Brain pericyte (primary cell): Measurements from ENCODE around the gene PIGM.
A peak's percentile ranks its signal among the peaks of the same experiment; 100 is the strongest.

Source experiments
- DNase-seq: peaks from one replicate; pipeline ENCODE4 v3.0.0-alpha.2; 2012; ENCODE audit warnings: low read depth, low spot score

The PIGM gene

GRCh38 chr1:160031365-160032164 lies at the start of gene PIGM:
Gene PIGM (minus strand): TSS chr1:160031990. CDS start chr1:160031739, 251 bp downstream.
- peak; percentile 43 for DNase-seq

GRCh38 chr1:160081261-160081936 lies 49.6 kb upstream of the PIGM start, which contains the start of gene KCNJ9:
Gene KCNJ9 (plus strand): TSS chr1:160081538. CDS start chr1:160084031, 2,493 bp downstream.
- no peak for DNase-seq

GRCh38 chr1:160080381-160081100 lies 48.8 kb upstream of the PIGM start:
- no peak for DNase-seq

GRCh38 chr1:160079448-160079847 lies 47.7 kb upstream of the PIGM start:
- no peak for DNase-seq

- DNase-seq: no peak
These were observed 46.9 kb upstream of the PIGM start for GRCh38 chr1:160078512-160079195.

- no peak for DNase-seq
These were observed 45.7 kb upstream of the PIGM start for GRCh38 chr1:160077486-160077885.

- DNase-seq: no peak
These were observed 44.5 kb upstream of the PIGM start for GRCh38 chr1:160076295-160076694.

- DNase-seq: no peak
These were observed 44.0 kb upstream of the PIGM start for GRCh38 chr1:160075836-160076235.

GRCh38 chr1:160074865-160075264 lies 43.1 kb upstream of the PIGM start:
- no peak for DNase-seq

GRCh38 chr1:160071289-160071688 lies 39.5 kb upstream of the PIGM start:
- no peak for DNase-seq

GRCh38 chr1:160070243-160071163 lies 38.7 kb upstream of the PIGM start:
- DNase-seq: no peak

GRCh38 chr1:160069460-160070231 lies 37.9 kb upstream of the PIGM start, which contains the start of gene KCNJ10:
Gene KCNJ10 (minus strand): TSS chr1:160070160. CDS start chr1:160042532, 27,628 bp downstream.
- no peak for DNase-seq

- no peak for DNase-seq
These were observed 36.4 kb upstream of the PIGM start for GRCh38 chr1:160068225-160068624.

GRCh38 chr1:160066829-160067745 lies 35.3 kb upstream of the PIGM start:
- DNase-seq: no peak

GRCh38 chr1:160064746-160065145 lies 33.0 kb upstream of the PIGM start:
- DNase-seq: no peak

- no peak for DNase-seq
These were observed 32.4 kb upstream of the PIGM start for GRCh38 chr1:160064164-160064563.

GRCh38 chr1:160063176-160063575 lies 31.4 kb upstream of the PIGM start:
- no peak for DNase-seq

GRCh38 chr1:160062230-160062532 lies 30.4 kb upstream of the PIGM start:
- no peak for DNase-seq
